Stimulated activated CD4-positive, alpha-beta T cell treated with anti-CD3 and anti-CD28 coated beads, Interleukin-1b, Interleukin-23, amount 100 ng/mL, for 48 hours (primary cell): Measurements from ENCODE around the gene SLC24A4.

Source experiments
- DNase-seq: peaks from one replicate; pipeline ENCODE4 v3.0.0-alpha.2; 2020

The SLC24A4 gene

DNA sequence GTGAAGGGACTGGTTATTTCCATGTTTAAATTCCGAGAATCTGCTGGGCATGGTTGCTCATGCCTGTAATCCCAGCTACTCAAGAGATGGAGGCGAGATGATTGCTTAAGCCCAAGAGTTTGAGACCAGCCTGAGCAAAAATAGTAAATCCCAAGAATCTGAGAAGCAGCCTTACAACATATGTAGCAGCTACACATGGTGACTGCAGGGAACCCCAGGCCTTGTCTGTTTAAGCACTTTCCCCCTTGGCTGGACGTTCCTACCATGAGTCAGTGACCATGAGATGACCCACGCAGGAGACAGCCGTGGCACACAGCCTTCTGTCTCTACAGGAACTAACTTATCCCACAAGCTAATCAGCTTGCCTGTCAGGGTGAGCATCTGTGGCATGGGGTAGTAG is 5.5 kb upstream of the SLC24A4 start:
- DNase-seq, result no peak

DNA sequence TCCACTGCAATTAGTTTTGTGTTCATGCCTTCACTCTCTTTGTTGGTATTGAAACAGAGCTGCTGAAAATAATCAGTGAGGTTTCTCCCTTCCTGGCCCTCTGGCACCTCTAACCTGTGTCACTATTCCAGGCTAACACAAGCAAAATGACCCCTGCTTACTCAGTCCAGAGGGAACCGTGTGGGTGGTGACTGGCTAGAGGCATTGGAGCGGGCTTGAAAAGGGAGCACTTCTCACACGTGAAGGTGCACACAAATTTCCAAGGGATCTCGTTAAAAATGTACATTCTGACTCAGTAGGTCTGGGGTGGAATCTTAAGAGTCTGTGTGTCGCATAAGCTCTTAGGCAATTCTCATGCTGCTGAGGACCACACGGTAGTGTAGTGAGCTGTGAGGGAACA is 1.3 kb upstream of the SLC24A4 start:
- DNase-seq, result no peak

DNA sequence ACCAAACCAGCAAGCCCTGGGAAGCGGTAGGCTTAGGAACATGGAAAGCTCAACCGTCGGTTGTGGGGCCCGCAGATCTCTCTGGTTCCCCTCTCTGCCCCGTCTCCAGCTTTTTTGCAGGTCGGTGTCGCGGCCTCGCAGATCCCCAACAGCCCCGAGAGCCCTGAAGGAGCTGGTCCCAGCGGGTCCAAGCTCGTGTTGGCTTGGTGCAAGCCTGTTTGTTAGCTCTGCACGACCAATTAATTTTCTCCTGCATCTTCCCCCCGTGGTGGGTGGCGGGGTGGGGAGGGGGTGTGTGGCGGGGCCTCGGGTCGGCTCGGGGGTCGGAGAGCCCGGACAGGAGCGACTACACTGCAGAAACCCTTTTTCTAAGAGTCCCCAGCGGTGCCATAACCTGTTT is 449 bp upstream of the SLC24A4 start:
- DNase-seq, result no peak

DNA sequence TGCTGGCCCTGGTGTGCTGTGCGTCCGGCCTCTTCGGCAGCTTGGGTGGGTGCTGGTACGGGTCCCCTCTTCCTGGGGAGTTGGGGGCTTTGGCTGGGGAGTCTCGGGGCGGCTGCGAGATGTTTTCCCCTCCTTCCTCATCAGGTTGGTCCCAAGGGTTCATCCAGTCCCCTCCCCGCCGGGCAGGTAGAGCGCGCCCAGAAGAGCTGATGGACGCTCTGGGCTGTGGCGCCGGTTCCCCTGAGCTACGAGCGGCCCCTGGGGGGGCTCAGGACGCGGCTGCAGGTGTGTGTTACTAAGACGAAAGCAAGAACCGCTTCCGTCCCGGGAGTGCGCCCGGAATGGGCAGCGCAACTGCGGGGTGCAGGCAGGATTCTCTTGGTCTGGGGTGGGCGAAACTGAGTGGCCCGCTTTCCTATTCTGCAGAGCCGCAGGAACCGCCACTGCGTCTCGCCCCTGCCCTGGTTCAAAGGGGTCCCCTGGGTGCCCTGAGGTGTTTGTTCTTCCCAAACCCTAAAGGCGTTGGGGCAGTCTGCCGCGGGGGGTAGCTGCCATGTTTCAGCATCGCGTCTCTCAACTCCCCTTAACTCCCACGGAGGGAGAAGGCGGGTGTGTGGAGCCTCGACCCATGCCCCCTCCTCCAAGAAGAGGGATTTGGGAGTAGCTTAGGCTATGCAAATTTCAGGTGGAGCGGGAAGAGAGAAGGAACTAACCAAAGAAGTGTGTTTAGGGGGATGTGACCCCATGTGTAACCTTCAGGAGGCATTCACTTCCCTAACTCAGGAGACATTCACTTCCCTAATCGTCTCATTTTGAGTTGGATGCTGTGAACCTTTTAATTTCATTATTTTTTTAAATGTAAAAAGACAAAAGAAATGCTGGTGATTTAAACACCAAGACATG is 1.2 kb downstream of the SLC24A4 start:
- DNase-seq, result no peak

DNA sequence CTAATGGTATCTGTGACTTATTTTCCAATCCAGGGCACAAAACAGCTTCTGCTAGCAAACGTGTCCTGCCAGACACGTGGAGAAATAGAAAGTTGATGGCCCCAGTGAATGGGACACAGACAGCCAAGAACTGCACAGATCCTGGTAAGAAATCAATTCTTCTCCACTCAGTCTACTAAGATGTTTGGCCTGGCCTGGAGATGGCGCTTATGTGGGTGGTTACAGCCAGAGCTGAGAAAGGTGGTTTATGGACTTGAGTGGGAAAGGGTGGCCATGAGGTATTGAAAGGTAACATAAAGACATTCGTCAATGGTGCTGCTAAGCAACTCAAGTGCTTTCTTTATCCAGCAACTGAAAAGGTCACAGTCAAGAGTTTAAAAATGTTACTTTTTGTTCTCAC is 2.9 kb downstream of the SLC24A4 start:
- no peak for DNase-seq

DNA sequence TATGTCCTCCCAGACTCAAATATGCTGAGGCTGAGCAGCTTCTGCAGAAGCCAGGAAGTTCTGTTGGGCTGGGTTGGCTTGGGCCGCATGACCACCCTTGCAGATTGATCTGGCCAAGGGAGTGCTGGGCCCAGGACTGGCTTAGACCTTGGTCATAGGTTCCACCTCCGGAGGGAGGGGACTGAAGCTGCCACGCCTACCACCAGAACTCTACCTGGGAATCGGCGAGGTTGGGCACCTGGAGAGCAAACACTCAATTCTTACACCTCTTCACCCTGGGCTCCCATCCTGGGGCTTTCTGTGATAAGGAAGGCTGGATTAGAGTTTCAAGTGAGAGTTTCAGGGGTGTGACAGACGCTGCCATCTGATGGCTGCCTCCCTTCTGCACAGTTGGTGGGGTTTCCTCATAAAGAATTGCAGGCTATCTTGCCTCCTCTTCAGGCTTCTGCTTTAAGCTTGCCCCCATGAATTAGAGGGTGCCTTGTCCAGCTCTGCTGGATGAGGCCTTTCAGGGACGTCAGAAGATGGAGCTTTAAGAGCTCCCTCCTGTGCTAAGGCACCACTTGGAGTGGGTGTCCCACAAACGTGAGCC is 5.8 kb downstream of the SLC24A4 start:
- no peak for DNase-seq

DNA sequence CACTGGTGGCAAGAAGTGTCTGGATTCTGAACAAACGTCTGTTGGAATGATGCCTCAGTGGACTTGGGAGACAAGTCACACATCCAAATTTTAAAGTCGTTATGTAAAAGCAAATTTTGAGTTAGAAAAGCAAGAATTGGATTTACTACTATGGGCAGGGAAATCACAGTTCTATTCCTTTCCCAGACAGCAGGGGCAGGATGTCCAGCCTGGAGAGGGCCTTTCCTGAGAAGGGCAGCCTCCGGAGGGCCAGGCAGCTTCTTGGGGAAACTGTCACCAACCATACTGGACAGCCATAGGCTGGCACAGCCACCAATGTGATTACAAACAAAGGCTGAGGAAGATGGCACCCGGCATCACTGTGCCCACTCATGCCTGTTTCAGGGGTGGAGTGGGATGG is 11.1 kb downstream of the SLC24A4 start:
- DNase-seq, result no peak

DNA sequence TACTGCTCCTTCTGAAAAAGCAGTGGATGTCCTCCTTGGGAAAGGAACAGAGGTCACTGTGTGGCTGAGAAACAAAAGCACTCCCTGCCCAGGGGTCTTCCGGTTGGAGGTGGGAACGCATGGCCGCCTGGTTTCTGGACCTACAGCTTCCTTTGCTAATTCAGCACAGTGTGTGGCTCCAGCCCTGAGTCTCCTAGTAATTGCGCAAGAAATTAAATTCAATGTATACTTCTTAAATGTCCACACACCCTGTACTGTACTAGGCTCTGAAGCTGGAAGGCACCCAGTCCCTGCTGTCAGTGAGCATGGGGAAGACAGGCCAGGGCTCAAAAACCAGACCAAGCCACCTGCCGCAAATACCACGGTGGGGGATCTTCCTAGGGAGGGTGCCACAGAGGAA is 13.4 kb downstream of the SLC24A4 start:
- DNase-seq, result no peak

DNA sequence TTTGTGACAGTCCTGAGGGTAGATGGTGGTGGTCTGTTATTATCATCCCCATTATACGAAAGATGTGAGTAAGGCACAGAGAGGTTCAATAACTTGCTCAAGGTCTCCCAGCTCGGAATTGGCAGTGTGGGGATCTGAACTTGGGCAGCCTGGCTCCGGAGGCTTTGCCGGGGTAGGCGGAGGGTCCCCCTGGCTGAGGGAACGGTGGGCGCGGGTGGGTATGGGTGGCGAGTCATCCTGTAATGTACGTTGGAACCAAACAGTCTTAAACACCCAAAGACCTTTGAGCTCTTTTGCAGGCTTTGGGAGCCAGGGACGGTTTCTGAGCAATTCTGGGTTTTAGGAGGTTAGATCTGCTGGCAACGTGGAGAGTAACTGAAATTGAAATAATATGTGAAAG is 16.5 kb downstream of the SLC24A4 start:
- no peak for DNase-seq

DNA sequence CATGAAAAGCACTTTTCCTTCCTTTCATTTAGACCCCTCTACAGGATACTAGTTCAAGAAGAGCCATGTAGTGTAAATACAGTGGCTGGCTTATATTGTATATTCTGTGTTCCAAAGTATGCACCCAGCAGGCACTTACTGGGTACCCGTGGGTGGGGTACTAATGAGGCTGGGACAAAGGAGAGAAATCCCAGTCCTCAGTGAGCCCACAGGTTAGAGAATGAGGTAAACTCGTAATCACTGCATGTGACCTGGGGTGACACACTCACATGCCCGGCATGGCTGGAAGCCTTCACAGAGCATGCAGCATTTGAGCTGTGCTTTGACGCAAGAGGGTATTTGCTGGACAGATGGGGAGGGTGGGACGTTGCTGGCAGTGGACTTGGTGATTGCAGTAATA is 17.1 kb downstream of the SLC24A4 start:
- no peak for DNase-seq

DNA sequence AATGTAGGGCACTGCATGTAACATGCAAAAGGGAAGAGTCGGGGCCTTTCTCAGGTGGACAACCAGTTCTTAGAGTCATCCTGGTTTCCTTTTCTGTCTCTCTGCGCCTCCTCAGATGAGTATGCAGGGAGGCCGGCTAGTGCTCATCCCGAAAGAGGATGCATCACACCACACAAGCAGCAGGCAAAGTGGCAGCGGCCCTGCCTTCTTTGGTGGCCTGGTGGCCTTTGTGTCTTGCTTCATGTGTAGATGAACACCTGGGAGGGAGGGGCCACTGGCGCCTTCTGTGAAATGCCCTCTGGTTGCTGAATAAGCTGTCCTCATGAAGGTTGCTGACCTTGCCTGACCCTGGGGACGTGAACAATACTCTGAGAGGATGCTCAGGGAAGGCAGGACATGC is 18.0 kb downstream of the SLC24A4 start:
- DNase-seq, result peak; percentile 51

DNA sequence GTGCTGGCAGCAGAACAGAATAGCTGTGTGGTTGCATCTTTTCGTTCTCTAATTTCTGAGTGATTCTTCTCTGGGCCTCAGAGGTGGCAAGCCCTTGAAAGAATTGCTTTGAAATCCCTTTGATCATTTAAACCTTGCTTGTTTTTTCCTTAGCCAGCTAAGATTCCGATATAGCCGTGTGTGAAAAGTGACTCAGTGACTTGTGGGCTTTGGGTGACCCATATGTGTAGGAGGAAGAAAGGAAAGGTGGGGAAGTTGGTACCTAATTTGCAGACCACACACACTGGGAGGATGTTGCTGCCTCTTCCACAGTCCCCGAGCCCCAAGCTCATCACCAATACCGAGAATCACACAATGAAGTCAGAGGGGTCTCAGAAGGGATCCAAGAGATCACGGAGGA is 18.8 kb downstream of the SLC24A4 start:
- DNase-seq, result peak; percentile 66

DNA sequence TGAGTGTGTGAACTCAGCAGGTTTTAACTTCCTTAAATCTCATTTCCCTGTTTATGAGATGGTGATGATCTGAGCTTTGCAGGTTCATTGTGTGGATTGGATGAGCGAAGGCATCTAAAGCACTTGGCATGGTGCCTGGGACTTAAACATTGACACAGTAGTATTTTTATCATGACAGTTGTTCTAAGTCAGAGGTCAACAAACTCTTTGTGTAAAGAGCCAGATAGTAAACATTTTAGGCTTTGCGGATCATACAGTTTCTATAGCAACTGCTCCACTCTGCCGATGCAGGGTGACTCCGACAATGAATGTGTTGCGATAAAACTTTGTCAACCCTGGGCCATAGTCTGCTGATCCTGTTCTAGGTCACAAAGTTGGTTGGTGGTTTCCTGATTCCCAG is 25.2 kb downstream of the SLC24A4 start:
- DNase-seq, result no peak

DNA sequence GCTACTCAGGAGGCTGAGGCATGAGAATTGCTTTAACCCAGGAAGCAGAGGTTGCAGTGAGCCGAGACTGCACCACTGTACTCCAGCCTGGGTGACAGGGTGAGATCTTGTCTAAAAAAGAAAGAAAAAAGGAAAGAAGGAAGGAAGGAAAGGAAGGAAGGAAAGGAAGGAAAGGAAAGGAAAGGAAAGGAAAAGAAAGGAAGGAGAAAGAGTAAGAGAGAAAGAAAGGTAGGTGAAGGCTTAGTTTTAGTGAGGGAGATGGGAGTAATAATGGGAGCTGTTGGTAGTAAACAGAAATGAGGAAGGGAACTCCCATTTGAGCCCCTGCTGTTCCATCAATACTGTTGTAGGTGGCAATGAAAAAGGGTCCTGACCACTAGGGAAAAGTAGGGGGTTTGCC is 28.8 kb downstream of the SLC24A4 start:
- DNase-seq, result no peak

DNA sequence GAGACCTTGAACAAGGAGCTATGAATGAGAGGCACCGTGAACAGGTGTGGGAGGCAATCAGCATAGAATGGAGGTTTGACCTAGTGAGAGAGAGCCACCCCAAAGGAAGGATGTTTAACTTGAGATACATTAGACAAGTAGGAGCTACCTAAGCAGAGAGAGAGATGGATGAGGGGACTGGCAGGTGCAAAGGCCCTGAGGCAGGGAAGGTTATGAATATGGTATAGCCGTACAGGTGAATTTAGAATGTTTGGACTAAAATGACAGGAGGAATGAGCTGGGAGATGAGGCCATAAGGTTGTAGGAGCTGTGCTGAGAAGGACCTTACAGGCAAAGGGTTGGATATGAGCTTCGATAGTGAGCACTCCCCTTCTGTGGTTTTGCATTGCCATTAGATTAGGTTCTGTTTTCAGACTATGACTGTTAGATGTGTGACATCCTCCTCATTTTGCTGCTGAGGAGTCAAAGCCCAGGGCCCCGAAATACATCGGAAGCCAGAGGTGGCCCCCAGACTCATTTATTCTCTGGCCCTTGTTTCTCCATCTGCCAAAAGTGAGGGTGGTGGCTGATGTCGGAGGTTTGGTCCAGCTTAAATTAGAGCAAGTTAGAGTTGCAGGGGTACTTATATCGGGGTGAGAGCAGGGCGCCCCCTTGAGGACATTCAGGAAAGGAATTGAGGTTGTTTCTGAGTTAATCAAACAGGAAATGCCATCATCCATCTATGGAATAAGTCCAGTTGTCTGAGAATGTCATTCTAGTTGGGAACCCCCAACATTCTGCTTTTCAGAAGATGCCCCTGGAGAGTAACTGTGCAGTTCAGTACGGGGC is 29.4 kb downstream of the SLC24A4 start:
- peak; percentile 35 for DNase-seq

DNA sequence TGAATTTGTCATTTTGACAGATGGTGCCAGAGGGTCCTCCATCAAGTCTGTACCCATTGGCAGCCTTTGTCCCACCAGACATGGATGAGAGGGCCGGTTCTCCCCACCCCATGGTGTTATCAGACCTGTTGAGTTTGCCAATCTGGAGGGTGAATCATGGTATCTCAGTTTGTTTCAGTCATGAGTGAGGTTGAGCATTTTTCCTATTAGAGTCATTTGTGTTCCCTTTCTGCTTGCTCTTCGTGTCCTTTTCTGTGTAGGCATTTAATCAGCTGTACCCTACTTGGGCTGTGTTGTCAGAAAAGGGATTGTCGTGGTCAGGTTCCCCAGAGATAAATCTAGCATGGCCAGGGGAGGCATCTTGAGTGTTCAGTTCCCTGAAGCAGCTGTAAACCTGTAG is 30.5 kb downstream of the SLC24A4 start:
- DNase-seq, result no peak

DNA sequence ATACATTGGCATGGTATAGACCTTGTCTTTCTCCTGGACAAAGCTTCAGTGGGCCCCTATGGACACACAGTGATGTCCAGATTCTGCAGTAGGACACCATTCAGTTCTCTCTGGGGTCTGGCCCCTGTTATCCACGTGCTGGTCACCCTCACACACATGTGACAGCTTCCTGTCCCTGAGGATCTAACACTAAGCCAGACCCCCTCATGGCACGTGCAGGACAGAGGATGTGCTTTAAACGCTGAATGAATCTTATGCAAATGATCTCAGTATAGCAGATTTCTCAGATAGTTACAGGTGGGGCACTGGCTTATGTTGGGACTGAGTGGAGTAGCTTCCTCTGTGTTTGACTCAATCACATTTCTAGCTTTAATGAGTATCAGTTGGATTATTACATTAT is 33.7 kb downstream of the SLC24A4 start:
- no peak for DNase-seq

DNA sequence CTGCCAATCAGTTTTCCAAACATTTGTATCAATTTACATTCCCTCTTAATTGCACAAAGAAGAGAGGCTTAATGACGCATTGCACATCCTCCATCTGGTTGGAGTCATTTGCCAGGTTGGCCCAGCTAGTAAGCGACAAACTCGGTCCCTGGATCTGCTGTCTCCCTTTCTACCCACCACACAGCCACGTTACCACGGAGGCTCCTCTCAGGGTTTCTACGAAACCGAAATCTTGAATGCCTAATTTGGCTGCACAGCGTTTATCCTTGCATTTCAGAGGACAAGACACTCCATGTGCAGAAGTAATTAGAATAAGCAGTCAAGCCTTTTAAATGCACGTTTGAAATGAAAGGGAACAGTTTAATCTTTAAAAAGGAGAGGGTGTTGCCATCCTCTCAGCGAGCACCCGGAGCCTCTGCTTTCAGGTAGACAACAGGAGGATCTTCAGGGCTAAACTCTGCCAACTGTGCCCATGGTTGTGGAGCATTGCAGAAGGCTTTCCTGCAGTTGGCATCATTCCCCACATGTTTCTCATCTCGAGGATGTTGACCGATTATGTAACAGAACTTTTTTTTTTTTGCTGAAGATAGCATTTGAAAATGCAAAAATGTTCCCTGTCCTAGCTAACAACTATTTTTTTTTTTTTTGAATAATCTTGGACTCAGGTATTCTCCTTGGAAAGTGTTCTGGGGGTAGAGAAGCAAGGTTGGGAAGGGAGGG is 37.8 kb downstream of the SLC24A4 start:
- DNase-seq, result no peak

DNA sequence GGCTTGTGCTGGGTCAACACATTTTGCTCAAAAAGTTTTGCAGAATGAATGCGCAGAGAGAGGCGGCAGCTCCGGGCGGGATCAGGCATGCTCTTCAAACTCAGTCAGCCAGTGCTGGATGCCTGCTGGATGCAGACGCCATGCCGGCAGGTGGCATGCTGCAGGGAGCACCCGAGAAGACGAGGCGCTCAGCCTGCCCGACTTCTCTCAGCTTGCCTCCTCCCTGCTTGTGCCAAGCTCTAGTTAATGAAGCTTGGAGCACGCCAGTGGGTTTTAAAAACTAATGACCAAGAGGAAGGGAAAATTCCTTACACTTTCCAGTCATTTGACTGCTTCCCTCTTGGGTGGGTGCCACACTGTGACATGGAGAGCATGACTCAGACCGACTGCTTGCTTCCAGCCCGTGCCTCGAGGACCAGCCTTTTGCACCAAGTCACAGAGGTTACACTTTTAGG is 39.8 kb downstream of the SLC24A4 start:
- DNase-seq, result no peak

DNA sequence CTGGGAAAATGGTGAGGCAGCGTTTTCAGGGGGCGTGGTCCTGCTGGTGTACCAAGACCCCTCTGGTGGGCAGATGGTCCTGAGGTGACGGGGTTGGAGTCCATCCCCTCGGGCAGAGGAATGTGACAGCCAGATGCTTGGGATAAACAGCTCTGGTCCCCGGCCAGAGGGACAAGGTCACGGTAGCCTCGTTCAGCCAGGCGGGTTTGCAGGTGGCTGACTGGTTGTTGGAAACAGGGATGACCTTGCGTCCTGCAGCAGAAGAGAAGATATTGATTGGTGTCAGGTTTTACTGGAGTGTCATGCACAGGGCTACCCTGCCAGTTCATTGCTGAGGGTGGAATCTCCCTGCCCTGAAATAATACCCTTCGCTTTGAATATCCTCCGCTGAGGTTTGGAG is 43.3 kb downstream of the SLC24A4 start:
- no peak for DNase-seq

DNA sequence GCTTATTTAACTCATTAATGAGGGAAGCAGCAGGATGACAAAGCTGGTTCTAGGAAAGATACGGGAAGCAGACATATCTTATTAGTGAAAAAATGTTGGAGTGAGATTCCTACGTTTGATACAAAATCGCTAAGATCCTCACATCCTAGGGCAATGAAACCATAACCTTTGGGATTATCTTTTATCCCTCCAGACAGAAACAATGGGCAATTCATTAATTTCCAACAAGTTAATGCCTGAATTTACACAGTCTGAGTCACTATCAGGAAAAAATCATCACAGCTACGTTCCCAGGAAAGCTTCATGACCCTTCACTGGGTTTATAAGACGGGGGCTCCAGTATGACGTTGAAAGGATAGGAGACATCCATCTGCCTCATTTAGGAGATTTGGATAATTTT is 45.0 kb downstream of the SLC24A4 start:
- DNase-seq, result no peak

DNA sequence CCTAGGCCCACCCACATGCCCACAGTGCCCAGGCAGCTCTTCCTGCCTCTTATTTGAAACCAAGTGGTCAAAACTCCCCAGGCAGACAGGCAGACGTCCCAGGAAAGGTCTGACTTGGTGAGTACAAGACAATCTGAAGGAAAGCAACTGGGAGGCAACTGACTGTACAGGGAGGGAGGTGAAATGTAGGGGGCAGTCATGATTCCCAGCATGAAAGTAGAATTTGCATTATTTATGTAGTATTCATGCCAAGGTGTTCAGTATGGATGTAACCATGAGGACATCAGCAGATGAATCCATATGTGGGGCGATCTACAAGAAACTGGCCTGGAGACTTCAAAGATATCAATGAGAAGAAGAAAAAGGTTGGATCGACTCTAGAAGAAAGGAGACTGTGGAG is 46.1 kb downstream of the SLC24A4 start:
- DNase-seq, result no peak

DNA sequence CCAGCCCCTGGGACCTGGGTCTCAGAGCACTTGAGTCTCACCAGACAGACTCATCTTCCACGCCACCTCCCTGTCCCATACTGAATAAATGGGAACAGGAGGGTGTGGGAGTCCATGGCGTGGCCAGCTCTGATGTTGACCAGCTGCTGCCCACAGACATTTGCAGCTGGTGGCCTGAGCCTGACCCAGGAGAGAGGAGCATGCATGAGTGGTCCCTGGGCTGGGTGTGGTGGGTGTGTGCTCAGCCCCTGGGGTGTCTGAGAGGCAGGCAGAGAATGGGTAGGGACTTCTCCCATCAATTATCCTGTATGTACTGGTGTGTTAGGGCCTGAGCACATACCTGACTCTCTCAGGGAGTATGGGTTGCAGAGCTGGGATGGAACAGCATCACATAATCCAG is 49.3 kb downstream of the SLC24A4 start:
- DNase-seq, result no peak
